Neural cell (in vitro differentiated cells): ENCODE data around the gene PAPLN.

ENCODE experiments used
- EZH2 ChIP-seq: fragments of 200-600, 300-800 bp; shearing (Covaris generic), sonication (generic); IDR thresholded peaks from 2 replicates; pipeline ENCODE4 v1.6.1; 2014; ENCODE audit warnings: antibody characterized with exemption, low read length, borderline replicate concordance, mild to moderate bottlenecking; ENCODE audit not compliant: insufficient read depth, poor library complexity, severe bottlenecking
- RAD21 ChIP-seq: fragments of 450-650 bp; conservative IDR thresholded peaks from 2 replicates; pipeline ENCODE4 v1.6.1; 2014; ENCODE audit warnings: antibody characterized with exemption, mild to moderate bottlenecking, moderate library complexity
- TF ChIP-seq, protein P1 (sequence below): fragments of 450-650 bp; IDR thresholded peaks from 2 replicates; pipeline ENCODE4 v1.5.1; 2014; ENCODE audit warnings: antibody characterized with exemption, mild to moderate bottlenecking, moderate library complexity; ENCODE audit not compliant: poor library complexity, severe bottlenecking

DNA sequence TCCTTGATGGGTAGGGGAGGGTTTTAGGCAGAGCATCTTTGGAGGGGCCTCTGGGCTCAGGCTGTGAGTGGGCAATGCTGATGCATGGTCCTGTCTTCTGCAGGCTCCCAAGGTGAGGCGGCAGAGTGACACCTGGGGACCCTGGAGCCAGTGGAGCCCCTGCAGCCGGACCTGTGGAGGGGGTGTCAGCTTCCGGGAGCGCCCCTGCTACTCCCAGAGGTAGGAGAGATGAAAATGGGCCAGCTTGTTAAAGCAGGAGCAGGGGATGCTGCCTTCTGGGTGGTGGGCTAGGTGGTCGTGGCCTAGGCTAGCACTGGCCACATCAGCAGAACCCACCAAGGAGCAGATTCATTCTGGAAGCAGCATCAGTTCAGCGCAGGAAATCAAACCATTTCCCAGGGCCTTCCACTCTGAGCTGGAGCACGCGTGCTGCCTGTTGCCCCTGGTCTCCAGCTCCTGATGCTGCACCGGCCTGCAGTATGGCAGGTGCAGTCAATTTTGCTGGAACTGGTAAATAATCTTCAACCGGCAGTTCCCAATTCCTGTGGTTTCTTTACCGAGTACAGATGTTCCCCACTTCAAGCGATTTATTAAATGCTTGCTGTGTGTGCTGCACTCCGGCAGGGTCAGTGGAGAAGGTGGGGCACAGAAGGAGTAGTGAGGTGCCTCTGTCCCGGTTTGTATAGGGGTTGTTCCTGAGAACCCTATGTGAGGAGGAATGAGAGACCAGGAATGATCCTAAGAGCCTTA, 7.4 kb downstream of the PAPLN start:
- TF ChIP-seq, protein P1, sequence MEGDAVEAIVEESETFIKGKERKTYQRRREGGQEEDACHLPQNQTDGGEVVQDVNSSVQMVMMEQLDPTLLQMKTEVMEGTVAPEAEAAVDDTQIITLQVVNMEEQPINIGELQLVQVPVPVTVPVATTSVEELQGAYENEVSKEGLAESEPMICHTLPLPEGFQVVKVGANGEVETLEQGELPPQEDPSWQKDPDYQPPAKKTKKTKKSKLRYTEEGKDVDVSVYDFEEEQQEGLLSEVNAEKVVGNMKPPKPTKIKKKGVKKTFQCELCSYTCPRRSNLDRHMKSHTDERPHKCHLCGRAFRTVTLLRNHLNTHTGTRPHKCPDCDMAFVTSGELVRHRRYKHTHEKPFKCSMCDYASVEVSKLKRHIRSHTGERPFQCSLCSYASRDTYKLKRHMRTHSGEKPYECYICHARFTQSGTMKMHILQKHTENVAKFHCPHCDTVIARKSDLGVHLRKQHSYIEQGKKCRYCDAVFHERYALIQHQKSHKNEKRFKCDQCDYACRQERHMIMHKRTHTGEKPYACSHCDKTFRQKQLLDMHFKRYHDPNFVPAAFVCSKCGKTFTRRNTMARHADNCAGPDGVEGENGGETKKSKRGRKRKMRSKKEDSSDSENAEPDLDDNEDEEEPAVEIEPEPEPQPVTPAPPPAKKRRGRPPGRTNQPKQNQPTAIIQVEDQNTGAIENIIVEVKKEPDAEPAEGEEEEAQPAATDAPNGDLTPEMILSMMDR = no peak
- no peak for TF ChIP-seq EZH2
- TF ChIP-seq RAD21 = no peak
